NT2/D1 (cell line): ENCODE data around the gene KATNAL1.

ENCODE experiments used
- DNase-seq: peaks from one replicate; pipeline ENCODE4 v3.0.0-alpha.2; 2011; ENCODE audit warnings: low read depth, low spot score
- H3K27me3 ChIP-seq: 2 replicates; pipeline ENCODE4 v1.6.0; 2011; ENCODE audit warnings: mild to moderate bottlenecking; ENCODE audit not compliant: insufficient read length, insufficient read depth
- H3K36me3 ChIP-seq: 2 replicates; pipeline ENCODE4 v1.6.1; 2011; ENCODE audit warnings: mild to moderate bottlenecking, low read length, mixed read lengths; ENCODE audit not compliant: insufficient read depth, insufficient read length
- H3K4me1 ChIP-seq: 2 replicates; pipeline ENCODE4 v1.5.1; 2011; ENCODE audit not compliant: insufficient read depth, insufficient read length
- H3K4me3 ChIP-seq: 2 replicates; pipeline ENCODE4 v1.5.1; 2011; ENCODE audit warnings: low read depth; ENCODE audit not compliant: insufficient read length
- H3K9ac ChIP-seq: 2 replicates; pipeline ENCODE4 v1.6.0; 2011; ENCODE audit warnings: low read depth; ENCODE audit not compliant: insufficient read length
- H3K9me3 ChIP-seq: 2 replicates; pipeline ENCODE4 v1.5.1; 2011; ENCODE audit warnings: mild to moderate bottlenecking, low read length; ENCODE audit not compliant: insufficient read depth
- SUZ12 ChIP-seq: IDR thresholded peaks from 2 replicates; pipeline ENCODE4 v1.6.1; 2011; ENCODE audit not compliant: insufficient read length, insufficient read depth; ENCODE audit errors: extremely low read depth
- YY1 ChIP-seq: IDR thresholded peaks from 2 replicates; pipeline ENCODE4 v1.6.1; 2011; ENCODE audit not compliant: insufficient read length, insufficient read depth
- ZNF274 ChIP-seq: IDR thresholded peaks from 2 replicates; pipeline ENCODE4 v1.6.1; 2011; ENCODE audit warnings: mild to moderate bottlenecking, low read depth, low read length

KATNAL1 gene

GRCh38 chr13:30158774-30159445 lies 148.4 kb downstream of the KATNAL1 start:
- H3K4me1 ChIP-seq = peaks cover 5% of the 10 kb centered on the region
- TF ChIP-seq SUZ12 = no peak
- TF ChIP-seq YY1 = no peak
- no peak for TF ChIP-seq ZNF274
- H3K27me3 ChIP-seq = no peaks in the 10 kb centered on the region
- H3K9ac ChIP-seq = no peak overlapping the region
- no peak overlapping the region for H3K4me3 ChIP-seq
- no peak for DNase-seq
- H3K36me3 ChIP-seq = no peaks in the 10 kb centered on the region
- H3K9me3 ChIP-seq = 0 out of 2 replicates have a peak, but pooled peaks cover 9% of the 10 kb centered on the region

GRCh38 chr13:30157616-30157993 lies 149.7 kb downstream of the KATNAL1 start:
- no peak for DNase-seq
- 0 out of 2 replicates have a peak, but pooled peaks cover 3% of the 10 kb centered on the region for H3K9me3 ChIP-seq
- no peak overlapping the region for H3K9ac ChIP-seq
- no peaks in the 10 kb centered on the region for H3K27me3 ChIP-seq
- no peak overlapping the region for H3K4me3 ChIP-seq
- H3K36me3 ChIP-seq = no peaks in the 10 kb centered on the region
- peaks cover 7% of the 10 kb centered on the region for H3K4me1 ChIP-seq
- TF ChIP-seq SUZ12 = no peak

- Histone ChIP-seq H3K4me1 (peaks cover 7% of the 10 kb centered on the region), H3K36me3 (no peaks in the 10 kb centered on the region), H3K27me3 (no peaks in the 10 kb centered on the region), H3K4me3 (no peak overlapping the region), H3K9me3 (no peaks in the 10 kb centered on the region), H3K9ac (no peak overlapping the region)
- DNase-seq = no peak
- no peak for TF ChIP-seq SUZ12
- no peak for TF ChIP-seq ZNF274
- TF ChIP-seq YY1 = no peak
These were observed 150.3 kb downstream of the KATNAL1 start for GRCh38 chr13:30156826-30157615.

GRCh38 chr13:30156270-30156669 lies 151.1 kb downstream of the KATNAL1 start:
- H3K36me3 ChIP-seq = no peaks in the 10 kb centered on the region
- no peaks in the 10 kb centered on the region for H3K9me3 ChIP-seq
- TF ChIP-seq YY1 (no peak), ZNF274 (no peak), SUZ12 (no peak)
- no peak overlapping the region for H3K9ac ChIP-seq
- no peak overlapping the region for H3K4me3 ChIP-seq
- DNase-seq = no peak
- H3K27me3 ChIP-seq = no peaks in the 10 kb centered on the region
- peaks cover 8% of the 10 kb centered on the region for H3K4me1 ChIP-seq

GRCh38 chr13:30154931-30155330 lies 152.4 kb downstream of the KATNAL1 start:
- no peak for TF ChIP-seq YY1
- no peak for TF ChIP-seq ZNF274
- TF ChIP-seq SUZ12 = no peak

GRCh38 chr13:30154531-30154930 lies 152.8 kb downstream of the KATNAL1 start:
- Histone ChIP-seq H3K9ac (no peak overlapping the region), H3K9me3 (no peaks in the 10 kb centered on the region), H3K36me3 (no peaks in the 10 kb centered on the region), H3K27me3 (no peaks in the 10 kb centered on the region), H3K4me1 (peaks cover 9% of the 10 kb centered on the region), H3K4me3 (no peak overlapping the region)
- TF ChIP-seq ZNF274 = no peak
- no peak for TF ChIP-seq YY1
- no peak for TF ChIP-seq SUZ12
- no peak for DNase-seq

More at GRCh38 chr13:30154931-30155330, 152.4 kb downstream of the KATNAL1 start:
- no peaks in the 10 kb centered on the region for H3K9me3 ChIP-seq
- no peaks in the 10 kb centered on the region for H3K36me3 ChIP-seq
- no peak for DNase-seq
- no peak overlapping the region for H3K9ac ChIP-seq
- no peak overlapping the region for H3K4me3 ChIP-seq
- no peaks in the 10 kb centered on the region for H3K27me3 ChIP-seq
- peaks cover 9% of the 10 kb centered on the region for H3K4me1 ChIP-seq

- H3K4me3 ChIP-seq = no peak overlapping the region
- TF ChIP-seq SUZ12 (no peak), YY1 (no peak), ZNF274 (no peak)
- H3K4me1 ChIP-seq = peaks cover 9% of the 10 kb centered on the region
- DNase-seq = no peak
- no peaks in the 10 kb centered on the region for H3K36me3 ChIP-seq
- H3K9ac ChIP-seq = no peak overlapping the region
- H3K9me3 ChIP-seq = no peaks in the 10 kb centered on the region
- no peaks in the 10 kb centered on the region for H3K27me3 ChIP-seq
These were observed 153.6 kb downstream of the KATNAL1 start for GRCh38 chr13:30153545-30154426.
